ENCODE measurements around the gene CHN2. TPM values are rescaled to one million over a fixed set of nuclear protein-coding genes. Genes with fewer than 3 reads are reported as not detected.

The CHN2 gene
- total RNA-seq, 2 experiments from 2014 or later, result 2.1 to 3.5 TPM

DNA sequence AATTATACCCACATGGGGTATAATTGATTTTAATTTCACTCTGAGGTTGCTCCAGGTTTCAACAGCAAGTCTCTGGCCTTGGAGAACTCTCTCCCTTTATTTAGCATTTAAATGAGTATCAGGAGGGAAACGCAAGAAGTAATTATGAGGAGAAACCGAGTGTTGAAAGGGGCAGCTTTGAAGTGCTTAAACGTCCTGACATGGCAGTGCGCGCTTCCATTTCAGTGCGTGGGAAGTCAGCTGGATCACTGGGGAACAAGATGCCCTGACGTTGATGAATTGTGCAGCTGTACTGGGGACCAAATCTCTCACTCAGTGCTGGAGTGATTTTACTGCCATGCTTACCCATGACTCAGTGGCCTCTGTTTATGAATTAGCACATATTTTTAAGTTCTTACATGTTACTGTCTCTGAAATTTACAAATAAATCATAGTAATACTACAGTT is 263.0 kb downstream of the CHN2 start:
- Histone ChIP-seq H3K27me3 (ENCODE audit: control insufficient read depth in 1 of 2, insufficient read depth in 2 of 2, low read length in 2 of 2) (no peaks in the 10 kb centered on the region), H3K4me1 (ENCODE audit: insufficient read depth, low read length) (no peaks in the 10 kb centered on the region), H3K9me3 (ENCODE audit: control insufficient read depth in 1 of 2, insufficient read depth in 1 of 2, low read length in 2 of 2) (peaks cover 0 to 5% of the 10 kb centered on the region in 2 experiments), H3K36me3 (ENCODE audit: insufficient read depth, low read length) (no peaks in the 10 kb centered on the region), H3K27ac (ENCODE audit: low read depth in 1 of 2, low read length in 2 of 2) (no peak overlapping the region), H3K4me3 (ENCODE audit: low read length) (no peak overlapping the region)
- no peaks in the 10 kb centered on the region for H3K9me3 Mint-ChIP-seq
- no peak overlapping the region for H3K4me3 Mint-ChIP-seq
- POLR2A ChIA-PET, result no interaction called here
- no peaks in the 10 kb centered on the region for H3K4me1 Mint-ChIP-seq (ENCODE audit: low read depth)
- intact Hi-C loops (cut with DNase I, micrococcal nuclease), result no loop called here
- no peaks in the 10 kb centered on the region for H3K36me3 Mint-ChIP-seq (ENCODE audit: low read depth)
- DNase-seq (no peak), ATAC-seq (ENCODE audit: poor library complexity) (no peak)
- no peaks in the 10 kb centered on the region for H3K27me3 Mint-ChIP-seq
- TF ChIP-seq, protein P1, sequence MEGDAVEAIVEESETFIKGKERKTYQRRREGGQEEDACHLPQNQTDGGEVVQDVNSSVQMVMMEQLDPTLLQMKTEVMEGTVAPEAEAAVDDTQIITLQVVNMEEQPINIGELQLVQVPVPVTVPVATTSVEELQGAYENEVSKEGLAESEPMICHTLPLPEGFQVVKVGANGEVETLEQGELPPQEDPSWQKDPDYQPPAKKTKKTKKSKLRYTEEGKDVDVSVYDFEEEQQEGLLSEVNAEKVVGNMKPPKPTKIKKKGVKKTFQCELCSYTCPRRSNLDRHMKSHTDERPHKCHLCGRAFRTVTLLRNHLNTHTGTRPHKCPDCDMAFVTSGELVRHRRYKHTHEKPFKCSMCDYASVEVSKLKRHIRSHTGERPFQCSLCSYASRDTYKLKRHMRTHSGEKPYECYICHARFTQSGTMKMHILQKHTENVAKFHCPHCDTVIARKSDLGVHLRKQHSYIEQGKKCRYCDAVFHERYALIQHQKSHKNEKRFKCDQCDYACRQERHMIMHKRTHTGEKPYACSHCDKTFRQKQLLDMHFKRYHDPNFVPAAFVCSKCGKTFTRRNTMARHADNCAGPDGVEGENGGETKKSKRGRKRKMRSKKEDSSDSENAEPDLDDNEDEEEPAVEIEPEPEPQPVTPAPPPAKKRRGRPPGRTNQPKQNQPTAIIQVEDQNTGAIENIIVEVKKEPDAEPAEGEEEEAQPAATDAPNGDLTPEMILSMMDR (IDR thresholded peaks at IDR 0.05), result no peak
- no peak overlapping the region for H3K27ac Mint-ChIP-seq
- CTCF ChIA-PET, result no interaction called here

DNA sequence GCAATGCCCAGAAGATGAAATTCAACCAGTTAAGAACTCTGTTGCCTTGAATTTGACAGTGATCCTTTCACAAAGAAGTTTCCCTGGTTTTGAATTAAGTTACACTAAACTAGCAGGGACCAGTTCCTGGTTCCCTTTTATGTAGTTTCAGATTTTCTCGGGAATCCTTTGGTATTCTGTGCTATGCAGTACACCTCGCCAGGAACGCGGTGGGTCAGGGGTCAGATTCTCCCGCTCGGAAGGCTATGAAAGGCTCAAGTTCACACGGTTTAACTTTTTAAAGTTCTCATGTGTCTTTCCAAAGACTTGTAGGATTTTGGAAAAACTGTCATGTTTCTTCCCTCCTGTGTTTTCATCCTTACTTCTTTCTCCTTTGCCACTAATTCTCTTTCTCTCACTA is 264.4 kb downstream of the CHN2 start:
- POLR2A ChIA-PET, result no interaction called here
- Mint-ChIP-seq H3K4me3 (no peak overlapping the region), H3K27me3 (no peaks in the 10 kb centered on the region), H3K9me3 (no peaks in the 10 kb centered on the region), H3K36me3 (ENCODE audit: low read depth) (no peaks in the 10 kb centered on the region), H3K4me1 (ENCODE audit: low read depth) (no peaks in the 10 kb centered on the region), H3K27ac (no peak overlapping the region)
- peaks cover 0 to 5% of the 10 kb centered on the region in 2 experiments for H3K9me3 ChIP-seq (ENCODE audit: control insufficient read depth in 1 of 2, insufficient read depth in 1 of 2, low read length in 2 of 2)
- CTCF ChIA-PET, result no interaction called here
- H3K27me3 ChIP-seq (ENCODE audit: control insufficient read depth in 1 of 2, insufficient read depth in 2 of 2, low read length in 2 of 2), result no peaks in the 10 kb centered on the region
- no peak overlapping the region for H3K4me3 ChIP-seq (ENCODE audit: low read length)
- H3K4me1 ChIP-seq (ENCODE audit: insufficient read depth, low read length), result no peaks in the 10 kb centered on the region
- H3K27ac ChIP-seq (ENCODE audit: low read depth in 1 of 2, low read length in 2 of 2), result no peak overlapping the region
- no peaks in the 10 kb centered on the region for H3K36me3 ChIP-seq (ENCODE audit: insufficient read depth, low read length)
- ATAC-seq (ENCODE audit: poor library complexity) (no peak), DNase-seq (no peak)
- intact Hi-C loops (cut with DNase I, micrococcal nuclease), result no loop called here
- TF ChIP-seq, protein P1 (IDR thresholded peaks at IDR 0.05), result no peak

- H3K9me3 ChIP-seq (ENCODE audit: control insufficient read depth in 1 of 2, insufficient read depth in 1 of 2, low read length in 2 of 2), result peaks cover 0 to 5% of the 10 kb centered on the region in 2 experiments
- Mint-ChIP-seq H3K27me3 (no peaks in the 10 kb centered on the region), H3K9me3 (no peaks in the 10 kb centered on the region), H3K4me1 (ENCODE audit: low read depth) (no peaks in the 10 kb centered on the region), H3K36me3 (ENCODE audit: low read depth) (no peaks in the 10 kb centered on the region), H3K4me3 (no peak overlapping the region), H3K27ac (no peak overlapping the region)
- DNase-seq (no peak), ATAC-seq (ENCODE audit: poor library complexity) (no peak)
- TF ChIP-seq, protein P1 (IDR thresholded peaks at IDR 0.05), result no peak
- no peaks in the 10 kb centered on the region for H3K27me3 ChIP-seq (ENCODE audit: control insufficient read depth in 1 of 2, insufficient read depth in 2 of 2, low read length in 2 of 2)
- ChIA-PET POLR2A (no interaction called here), CTCF (no interaction called here)
- no peak overlapping the region for H3K4me3 ChIP-seq (ENCODE audit: low read length)
- H3K4me1 ChIP-seq (ENCODE audit: insufficient read depth, low read length), result no peaks in the 10 kb centered on the region
- H3K27ac ChIP-seq (ENCODE audit: low read depth in 1 of 2, low read length in 2 of 2), result no peak overlapping the region
- H3K36me3 ChIP-seq (ENCODE audit: insufficient read depth, low read length), result no peaks in the 10 kb centered on the region
- intact Hi-C loops (cut with DNase I, micrococcal nuclease), result no loop called here
These were observed 265.0 kb downstream of the CHN2 start for GRCh38 chr7:29459589-29459988.

Measured in CD4-positive, alpha-beta T cell (primary cell).